ENCODE data around the gene CRTC2.

Gene CRTC2

GRCh38 chr1:153962088-153963029, 3.9 kb upstream of the CRTC2 start:
- H3K4me3 ChIP-seq (ENCODE audit: low read length): peak overlapping the region; percentile 80
- DNase-seq (ENCODE audit: low read depth): no peak
- TF ChIP-seq, protein P1, sequence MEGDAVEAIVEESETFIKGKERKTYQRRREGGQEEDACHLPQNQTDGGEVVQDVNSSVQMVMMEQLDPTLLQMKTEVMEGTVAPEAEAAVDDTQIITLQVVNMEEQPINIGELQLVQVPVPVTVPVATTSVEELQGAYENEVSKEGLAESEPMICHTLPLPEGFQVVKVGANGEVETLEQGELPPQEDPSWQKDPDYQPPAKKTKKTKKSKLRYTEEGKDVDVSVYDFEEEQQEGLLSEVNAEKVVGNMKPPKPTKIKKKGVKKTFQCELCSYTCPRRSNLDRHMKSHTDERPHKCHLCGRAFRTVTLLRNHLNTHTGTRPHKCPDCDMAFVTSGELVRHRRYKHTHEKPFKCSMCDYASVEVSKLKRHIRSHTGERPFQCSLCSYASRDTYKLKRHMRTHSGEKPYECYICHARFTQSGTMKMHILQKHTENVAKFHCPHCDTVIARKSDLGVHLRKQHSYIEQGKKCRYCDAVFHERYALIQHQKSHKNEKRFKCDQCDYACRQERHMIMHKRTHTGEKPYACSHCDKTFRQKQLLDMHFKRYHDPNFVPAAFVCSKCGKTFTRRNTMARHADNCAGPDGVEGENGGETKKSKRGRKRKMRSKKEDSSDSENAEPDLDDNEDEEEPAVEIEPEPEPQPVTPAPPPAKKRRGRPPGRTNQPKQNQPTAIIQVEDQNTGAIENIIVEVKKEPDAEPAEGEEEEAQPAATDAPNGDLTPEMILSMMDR (conservative IDR thresholded peaks at IDR 0.05; ENCODE audit: low read depth, low read length): no peak

DNA sequence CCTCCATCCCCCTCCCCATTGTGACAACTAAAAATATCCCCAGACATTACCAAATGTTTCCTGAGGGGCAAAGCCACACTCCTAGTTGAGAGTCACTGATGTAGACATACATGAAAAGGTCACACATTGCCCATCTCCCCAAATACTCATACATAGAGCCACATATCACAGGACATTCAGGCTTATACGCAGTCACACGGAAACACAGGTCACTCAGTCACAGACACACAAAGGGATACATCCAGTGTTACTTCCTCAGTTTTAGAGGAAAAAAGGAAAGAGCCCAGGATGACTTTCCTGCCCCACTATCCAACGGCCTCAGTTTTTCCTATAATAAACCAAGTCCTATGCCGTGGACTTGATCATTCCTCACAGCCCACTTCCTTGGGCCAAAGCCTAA, 3.0 kb upstream of the CRTC2 start:
- peak overlapping the region; percentile 80 for H3K4me3 ChIP-seq (ENCODE audit: low read length)
- DNase-seq (ENCODE audit: low read depth): no peak
- TF ChIP-seq, protein P1 (conservative IDR thresholded peaks at IDR 0.05; ENCODE audit: low read depth, low read length): no peak

- H3K4me3 ChIP-seq (ENCODE audit: low read length): no peak overlapping the region
- TF ChIP-seq, protein P1 (conservative IDR thresholded peaks at IDR 0.05; ENCODE audit: low read depth, low read length): no peak
- no peak for DNase-seq (ENCODE audit: low read depth)
Measured at GRCh38 chr1:153960206-153960605, 1.8 kb upstream of the CRTC2 start.

DNA sequence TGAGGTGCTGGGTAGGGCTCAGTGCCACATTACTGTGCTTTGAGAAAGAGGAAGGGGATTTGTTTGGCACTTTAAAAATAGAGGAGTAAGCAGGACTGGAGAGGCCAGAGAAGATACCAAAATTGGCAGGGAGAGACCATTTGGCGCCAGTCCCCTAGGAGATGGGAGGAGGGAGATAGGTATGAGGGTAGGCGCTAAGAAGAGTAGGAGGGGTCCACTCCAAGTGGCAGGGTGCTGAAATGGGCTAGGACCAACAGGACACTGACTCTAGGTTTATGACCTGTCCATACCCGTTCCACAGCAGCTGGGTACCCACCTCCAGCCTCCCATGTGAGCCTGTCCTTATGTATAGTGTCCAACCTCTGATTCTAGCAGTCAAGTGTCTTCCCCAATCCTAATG, 1.0 kb upstream of the CRTC2 start:
- no peak overlapping the region for H3K4me3 ChIP-seq (ENCODE audit: low read length)
- TF ChIP-seq, protein P1 (conservative IDR thresholded peaks at IDR 0.05; ENCODE audit: low read depth, low read length): no peak
- no peak for DNase-seq (ENCODE audit: low read depth)

DNA sequence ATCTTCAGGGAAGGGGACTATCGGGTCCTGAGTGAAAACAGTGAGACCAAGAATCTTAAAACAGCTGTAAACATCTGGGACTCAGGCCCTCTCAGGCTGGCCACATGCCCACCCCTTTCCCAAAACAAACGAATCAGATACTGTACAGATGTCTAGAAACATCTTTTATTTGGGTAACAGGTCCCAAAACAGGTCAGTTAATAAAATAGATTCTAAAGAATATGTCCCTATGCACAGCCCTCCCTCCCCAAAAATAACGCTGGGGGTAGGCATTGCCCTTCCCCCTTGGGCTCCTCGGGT, 499 bp upstream of the CRTC2 start:
- H3K4me3 ChIP-seq (ENCODE audit: low read length): peak overlapping the region; percentile 26
- no peak for DNase-seq (ENCODE audit: low read depth)
- TF ChIP-seq, protein P1 (conservative IDR thresholded peaks at IDR 0.05; ENCODE audit: low read depth, low read length): no peak

GRCh38 chr1:153957744-153958110, 685 bp downstream of the CRTC2 start:
- DNase-seq (ENCODE audit: low read depth): no peak
- peak overlapping the region; percentile 94 for H3K4me3 ChIP-seq (ENCODE audit: low read length)
- TF ChIP-seq, protein P1 (conservative IDR thresholded peaks at IDR 0.05; ENCODE audit: low read depth, low read length): no peak
